HCT116 (cell line): ENCODE data around the gene NELL1. TPM values are rescaled to one million over a fixed set of nuclear protein-coding genes. Genes with fewer than 3 reads are reported as not detected.

Experiments used
- ATAC-seq: fragments of 200-7000 bp; cut with Tn5 transposase; 2 replicates; pipeline ENCODE4 v1.9.1; 2020; ENCODE audit warnings: mild to moderate bottlenecking, moderate library complexity
- BruUV-seq: library from RNA; stranded (reverse); fragments of 400-500 nt; replicated peaks from 2 replicates; lab custom pipeline; 2021; lab: Mats Ljungman, UMichigan
- CTCF ChIA-PET: fragments of 300-600 bp; sonication (Branson Sonifier 250); formaldehyde crosslinking; loops from one replicate; lab custom pipeline; 2021; ENCODE audit warnings: antibody characterized with exemption; lab: Charles Lee
- POLR2A ChIA-PET: fragments of 300-600, 350-600 bp; sonication (Branson Sonifier 250); formaldehyde crosslinking; loops from one replicate; lab custom pipeline; 2021; ENCODE audit warnings: antibody characterized with exemption; lab: Charles Lee
- RAD21 ChIA-PET, 2 experiments: fragments of 300-600 bp; sonication (Branson Sonifier 250); formaldehyde crosslinking; loops; one replicate each; lab custom pipeline; 2023; ENCODE audit warnings: low total read pairs in 2 of 2; ENCODE audit not compliant: uncharacterized antibody in 2 of 2, unreplicated experiment in 2 of 2, low non-redundant PET in 1 of 2; lab: Charles Lee
- DNase-seq: peaks from one replicate; pipeline ENCODE4 v3.0.0-alpha.2; 2010; ENCODE audit warnings: low read depth, low spot score
- H2AFZ ChIP-seq: fragments of 200-600 bp; shearing (Covaris generic), sonication (generic); 2 replicates; pipeline ENCODE4 v1.6.1; 2017; ENCODE audit warnings: low read depth, mixed run types, mixed read lengths, antibody characterized with exemption, low read length; ENCODE audit not compliant: poor library complexity, severe bottlenecking
- H3K27ac ChIP-seq: 2 replicates; pipeline ENCODE4 v1.5.1; 2012; ENCODE audit warnings: low read depth, low read length
- H3K27me3 ChIP-seq: fragments of 200-600 bp; sonication (generic); 2 replicates; pipeline ENCODE4 v1.6.1; 2016; ENCODE audit warnings: mixed run types, low read length, mixed read lengths; ENCODE audit not compliant: insufficient read depth
- H3K36me3 ChIP-seq, 2 experiments: fragments of 200-500 bp in 1 of 2; fragments of 200-600 bp in 1 of 2; sonication (Bioruptor generic) in 1 of 2; sonication (generic) in 1 of 2; 2 replicates each; pipeline versions ENCODE4 v1.5.1 to v1.6.1; 2014 to 2016; ENCODE audit warnings: low read length in 2 of 2, inconsistent platforms in 1 of 2, mixed read lengths in 1 of 2, mixed run types in 1 of 2; ENCODE audit not compliant: insufficient read depth in 2 of 2, control insufficient read depth in 1 of 2
- H3K4me1 ChIP-seq, 2 experiments: fragments of 200-600 bp in 1 of 2; sonication (generic) in 1 of 2; 2 replicates each; pipeline versions ENCODE4 v1.5.1 to v1.6.1; 2012 to 2017; ENCODE audit warnings: low read length in 2 of 2, inconsistent platforms in 1 of 2, mild to moderate bottlenecking in 1 of 2, mixed read lengths in 1 of 2, mixed run types in 1 of 2, moderate library complexity in 1 of 2; ENCODE audit not compliant: insufficient read depth in 2 of 2, control insufficient read depth in 1 of 2
- H3K4me2 ChIP-seq: fragments of 200-600 bp; sonication (generic); 2 replicates; pipeline ENCODE4 v1.6.1; 2017; ENCODE audit warnings: mixed run types, low read length, mixed read lengths
- H3K4me3 ChIP-seq, 2 experiments: fragments of 200-600 bp in 1 of 2; sonication (generic) in 1 of 2; replicated peaks in 1 of 2; 2 replicates each; pipeline ENCODE4 v1.5.1; 2011 to 2016; ENCODE audit warnings: low read length in 2 of 2, control low read depth in 1 of 2, low read depth in 1 of 2, mild to moderate bottlenecking in 1 of 2, mixed read lengths in 1 of 2, mixed run types in 1 of 2
- H3K79me2 ChIP-seq: fragments of 200-600 bp; sonication (generic); 2 replicates; pipeline ENCODE4 v1.6.1; 2017; ENCODE audit warnings: mild to moderate bottlenecking, mixed run types, low read length, moderate library complexity, mixed read lengths; ENCODE audit not compliant: insufficient read depth
- H3K9ac ChIP-seq: fragments of 200-600 bp; sonication (generic); 2 replicates; pipeline ENCODE4 v1.6.1; 2016; ENCODE audit warnings: low read length, mixed read lengths
- H3K9me2 ChIP-seq: fragments of 200-600 bp; sonication (generic), shearing (Covaris generic); 2 replicates; pipeline ENCODE4 v1.6.1; 2017; ENCODE audit warnings: mixed run types, mild to moderate bottlenecking, moderate library complexity; ENCODE audit not compliant: insufficient read depth
- H3K9me3 ChIP-seq, 2 experiments: fragments of 200-500 bp in 1 of 2; fragments of 200-600 bp in 1 of 2; sonication (Bioruptor generic) in 1 of 2; sonication (generic) in 1 of 2; 2 replicates each; pipeline ENCODE4 v1.6.1; 2014 to 2017; ENCODE audit warnings: low read length in 2 of 2, mixed read lengths in 2 of 2, inconsistent platforms in 1 of 2, low read depth in 1 of 2, mild to moderate bottlenecking in 1 of 2, mixed run types in 1 of 2, moderate library complexity in 1 of 2; ENCODE audit not compliant: control insufficient read depth in 1 of 2, insufficient read depth in 1 of 2
- H4K20me1 ChIP-seq: fragments of 200-600 bp; sonication (generic), shearing (Covaris generic); 2 replicates; pipeline ENCODE4 v1.6.1; 2017; ENCODE audit warnings: mixed run types, mild to moderate bottlenecking, moderate library complexity; ENCODE audit not compliant: insufficient read depth
- CEBPB ChIP-seq: IDR thresholded peaks from 2 replicates; pipeline ENCODE4 v1.6.1; 2012; ENCODE audit warnings: low read depth
- EGR1 ChIP-seq: IDR thresholded peaks from 2 replicates; pipeline ENCODE4 v1.6.1; 2012; ENCODE audit warnings: low read depth
- POLR2AphosphoS5 ChIP-seq: IDR thresholded peaks from 2 replicates; pipeline ENCODE4 v1.6.1; 2011; ENCODE audit warnings: mild to moderate bottlenecking, low read depth, low read length, moderate library complexity
- REST ChIP-seq: IDR thresholded peaks from 2 replicates; pipeline ENCODE4 v1.6.1; 2012; ENCODE audit warnings: low read depth
- TCF7L2 ChIP-seq: IDR thresholded peaks from 2 replicates; pipeline ENCODE4 v1.7.0; 2011; ENCODE audit warnings: borderline replicate concordance, inconsistent platforms; ENCODE audit not compliant: insufficient read depth, insufficient read length; ENCODE audit errors: extremely low read depth
- YY1 ChIP-seq: IDR thresholded peaks from 2 replicates; pipeline ENCODE4 v1.6.1; 2011; ENCODE audit warnings: low read length, low read depth, moderate library complexity, mild to moderate bottlenecking; ENCODE audit not compliant: insufficient replicate concordance; ENCODE audit errors: extremely low read depth
- ZFX ChIP-seq: fragments of 450-650 bp; IDR thresholded peaks from 2 replicates; pipeline ENCODE4 v1.6.1; 2017
- intact Hi-C: fragments of 100-400 bp; cut with micrococcal nuclease; formaldehyde crosslinking; loops from 2 replicates; pipeline ENCODE4 v1.10.0; 2022
- total RNA-seq: library from RNA; stranded (reverse); gene quantifications from one replicate; pipeline ENCODE4 v1.2.1, GENCODE V29; 2021; ENCODE audit not compliant: unreplicated experiment

NELL1 gene
- total RNA-seq, 1 experiment from 2014 or later: not detected

- BruUV-seq: no TSS peak
- no peak for DNase-seq
- POLR2A ChIA-PET: no interaction called here
- H3K4me2 ChIP-seq: no peak overlapping the region
- TF ChIP-seq POLR2AphosphoS5 (no peak), TCF7L2 (no peak), REST (no peak), EGR1 (no peak), ZFX (no peak), CEBPB (no peak), YY1 (no peak)
- TF ChIP-seq, all 23 proteins: peak for 0
- Histone ChIP-seq H3K79me2 (no peaks in the 10 kb centered on the region), H3K4me1 (no peaks in the 10 kb centered on the region), H3K36me3 (no peaks in the 10 kb centered on the region), H3K4me3 (no peak overlapping the region), H3K9me3 (peaks cover 4 to 5% of the 10 kb centered on the region in 2 experiments; a peak in 2 of 4 replicates), H2AFZ (no peak overlapping the region), H3K9ac (no peak overlapping the region), H3K9me2 (no peaks in the 10 kb centered on the region), H3K27ac (no peak overlapping the region), H4K20me1 (no peaks in the 10 kb centered on the region), H3K27me3 (no peaks in the 10 kb centered on the region)
- RAD21 ChIA-PET: no interaction called here
- CTCF ChIA-PET: no interaction called here
- ATAC-seq: no peak
- intact Hi-C loops: no loop called here
Measured at GRCh38 chr11:21602699-21603098, 933.3 kb downstream of the NELL1 start.
